GM12878 (cell line): Measurements from ENCODE around the gene IFT52. TPM values are rescaled to one million over a fixed set of nuclear protein-coding genes. Genes with fewer than 3 reads are reported as not detected.

Source experiments
- ATAC-seq: fragments of 200-7000 bp; cut with Tn5 transposase; 3 replicates; pipeline ENCODE4 v1.9.1; 2020; ENCODE audit warnings: mild to moderate bottlenecking, moderate library complexity
- BruUV-seq: library from RNA; stranded (reverse); fragments of 400-500 nt; replicated peaks from 2 replicates; lab custom pipeline; 2021; lab: Mats Ljungman, UMichigan
- CTCF ChIA-PET: fragments of 300-600 bp; sonication (Branson Sonifier 250); formaldehyde crosslinking; extraction: SDS; loops from one replicate; lab custom pipeline; 2021; ENCODE audit warnings: inconsistent platforms; lab: Yijun Ruan, JAX
- POLR2A ChIA-PET: fragments of 350-600 bp; formaldehyde crosslinking; extraction: SDS; loops from one replicate; lab custom pipeline; 2021; ENCODE audit warnings: inconsistent platforms; lab: Charles Lee
- RAD21 ChIA-PET: fragments of 300-600 bp; sonication (Branson Sonifier 250); formaldehyde crosslinking; loops from one replicate; lab custom pipeline; 2023; ENCODE audit warnings: antibody characterized with exemption; ENCODE audit not compliant: unreplicated experiment; lab: Charles Lee
- SMC1A ChIA-PET: fragments of 300-600 bp; sonication (Branson Sonifier 250); formaldehyde crosslinking; loops from one replicate; lab custom pipeline; 2023; ENCODE audit not compliant: unreplicated experiment, uncharacterized antibody; lab: Charles Lee
- DNase-seq: peaks from one replicate; pipeline ENCODE4 v3.0.0-alpha.2; 2011; ENCODE audit warnings: low read depth, low spot score
- FAIRE-seq: peaks from 3 replicates; lab custom pipeline; 2011; peaks lifted over from hg19 to GRCh38; lab: Jason Lieb, UNC
- H2AFZ ChIP-seq: 2 replicates; pipeline ENCODE4 v1.6.0; 2011; ENCODE audit warnings: low read depth, low read length, control low read depth; ENCODE audit not compliant: control insufficient read depth
- H3K27ac ChIP-seq: 2 replicates; pipeline ENCODE4 v1.5.1; 2011; ENCODE audit warnings: control low read depth; ENCODE audit not compliant: control insufficient read depth, insufficient read depth
- H3K27me3 ChIP-seq, 2 experiments: replicated peaks in 1 of 2; 2 replicates each; pipeline versions ENCODE4 v1.6.0 to v1.6.1; 2011; ENCODE audit warnings: low read length in 1 of 2; ENCODE audit not compliant: control insufficient read depth in 2 of 2, insufficient read depth in 2 of 2
- H3K36me3 ChIP-seq, 2 experiments: 2 replicates each; pipeline ENCODE4 v1.5.1; 2011; ENCODE audit warnings: low read length in 1 of 2; ENCODE audit not compliant: control insufficient read depth in 2 of 2, insufficient read depth in 2 of 2
- H3K4me1 ChIP-seq: 2 replicates; pipeline ENCODE4 v1.6.1; 2011; ENCODE audit warnings: mild to moderate bottlenecking, low read length, moderate library complexity, mixed read lengths; ENCODE audit not compliant: control insufficient read depth, insufficient read depth
- H3K4me2 ChIP-seq: 2 replicates; pipeline ENCODE4 v1.6.0; 2011; ENCODE audit warnings: control low read depth; ENCODE audit not compliant: control insufficient read depth, insufficient read depth
- H3K4me3 ChIP-seq: fragments of 200-600 bp; sonication (generic); 2 replicates; pipeline ENCODE4 v1.5.1; 2016
- H3K79me2 ChIP-seq: 2 replicates; pipeline ENCODE4 v1.6.0; 2011; ENCODE audit warnings: low read length; ENCODE audit not compliant: control insufficient read depth, insufficient read depth
- H3K9ac ChIP-seq: 2 replicates; pipeline ENCODE4 v1.8.0; 2011; ENCODE audit warnings: low read length, control low read depth, mixed read lengths; ENCODE audit not compliant: control insufficient read depth, insufficient read depth
- H3K9me3 ChIP-seq: replicated peaks from 3 replicates; pipeline ENCODE4 v1.5.1; 2011; ENCODE audit warnings: mild to moderate bottlenecking, low read length; ENCODE audit not compliant: control insufficient read depth, insufficient read depth
- H4K20me1 ChIP-seq: 2 replicates; pipeline ENCODE4 v1.6.0; 2011; ENCODE audit not compliant: control insufficient read depth, insufficient read depth
- GABPA ChIP-seq: IDR thresholded peaks from 2 replicates; pipeline ENCODE4 v1.6.1; 2014; ENCODE audit warnings: antibody characterized with exemption, low read depth, mild to moderate bottlenecking, inconsistent platforms
- KDM1A ChIP-seq: fragments of 200-600 bp; sonication (generic); IDR thresholded peaks from 2 replicates; pipeline ENCODE4 v1.6.1; 2016; ENCODE audit warnings: borderline replicate concordance
- MTA2 ChIP-seq: fragments of 450-650 bp; IDR thresholded peaks from 2 replicates; pipeline ENCODE4 v1.6.1; 2016; ENCODE audit warnings: low read depth, mild to moderate bottlenecking, moderate library complexity
- NFYA ChIP-seq: IDR thresholded peaks from 2 replicates; pipeline ENCODE4 v1.6.1; 2011; ENCODE audit warnings: low read depth, mild to moderate bottlenecking, low read length, improper control_type of control experiment, borderline replicate concordance
- PAX8 ChIP-seq: fragments of 450-650 bp; IDR thresholded peaks from 2 replicates; pipeline ENCODE4 v1.6.1; 2017; ENCODE audit warnings: mild to moderate bottlenecking, moderate library complexity
- RB1 ChIP-seq: fragments of 450-650 bp; formaldehyde crosslinking; IDR thresholded peaks from 2 replicates; pipeline ENCODE4 v1.6.1; 2017; ENCODE audit warnings: mild to moderate bottlenecking, borderline replicate concordance
- RBBP5 ChIP-seq: fragments of 200-600 bp; sonication (generic); conservative IDR thresholded peaks from 2 replicates; pipeline ENCODE4 v1.6.1; 2016
- TARDBP ChIP-seq: IDR thresholded peaks from 2 replicates; pipeline ENCODE4 v1.6.1; 2016; ENCODE audit warnings: borderline replicate concordance
- WGBS: methylation state at CpG from one replicate; pipeline ENCODE4 v1.1.6; 2016; ENCODE audit warnings: low lambda C conversion rate; ENCODE audit not compliant: insufficient replicate concordance, insufficient coverage; ENCODE audit errors: missing lambda C conversion rate; 5-methylcytosine and 5-hydroxymethylcytosine counted together
- in situ Hi-C: fragments of 300-500 bp; cut with MboI; formaldehyde crosslinking; loops from 9 replicates; pipeline ENCODE4 v1.14.3; 2018; ENCODE audit warnings: mixed read lengths
- intact Hi-C: fragments of 100-400 bp; cut with micrococcal nuclease; formaldehyde crosslinking; loops from one replicate; pipeline ENCODE4 v1.14.2; 2022; ENCODE audit not compliant: unreplicated experiment
- polyA plus RNA-seq, 11 experiments: library from polyadenylated mRNA; depleted of rRNA in 4 of 11; unstranded in 6 of 11; stranded (reverse) in 5 of 11; fragments of >200 nt; fragmentation: Nextera tagmentation in 4 of 11; fragmentation: Illumina TruSeq in 1 of 11; extraction: Ambion mirVana in 4 of 11; extraction: Trizol in 1 of 11; gene quantifications; 1 replicate in 1 of 11; 2 replicates in 10 of 11; pipeline versions ENCODE4 v1.2.1 to v1.2.3, GENCODE V29; 2011 to 2016; ENCODE audit warnings: inconsistent platforms in 2 of 11, missing spikeins in 2 of 11, low read depth in 1 of 11
- total RNA-seq, 4 experiments: library from RNA; depleted of rRNA in 3 of 4; stranded (reverse); fragments of >200 nt in 3 of 4; fragmentation: Illumina TruSeq in 1 of 4; extraction: Trizol in 1 of 4; gene quantifications; 2 replicates each; pipeline versions ENCODE4 v1.2.1 to v1.2.3, GENCODE V29; 2013 to 2021
- TF ChIP-seq, protein P1 (sequence below): IDR thresholded peaks from 2 replicates; pipeline ENCODE4 v1.6.1; 2012; ENCODE audit warnings: low read depth, low read length, improper control_type of control experiment
- TF ChIP-seq, protein P2 (sequence below): IDR thresholded peaks from 2 replicates; pipeline ENCODE4 v1.6.1; 2011; ENCODE audit warnings: borderline replicate concordance, low read depth, mild to moderate bottlenecking, moderate library complexity, low read length; ENCODE audit not compliant: insufficient read depth, poor library complexity, severe bottlenecking
- TF ChIP-seq, protein P3 (sequence below): fragments of 450-650 bp; IDR thresholded peaks from 2 replicates; pipeline ENCODE4 v1.6.1; 2017; ENCODE audit warnings: mild to moderate bottlenecking, moderate library complexity
- TF ChIP-seq, protein P4 (sequence below): fragments of 450-650 bp; IDR thresholded peaks from 2 replicates; pipeline ENCODE4 v1.6.1; 2017; ENCODE audit warnings: mild to moderate bottlenecking

IFT52 gene
- total and polyA plus RNA-seq, 10 of the 15 experiments (the other 5 are each of a cell fraction or from before 2014, with no cell fraction given) = 18.1 to 30.5 (median 26.0) TPM

DNA sequence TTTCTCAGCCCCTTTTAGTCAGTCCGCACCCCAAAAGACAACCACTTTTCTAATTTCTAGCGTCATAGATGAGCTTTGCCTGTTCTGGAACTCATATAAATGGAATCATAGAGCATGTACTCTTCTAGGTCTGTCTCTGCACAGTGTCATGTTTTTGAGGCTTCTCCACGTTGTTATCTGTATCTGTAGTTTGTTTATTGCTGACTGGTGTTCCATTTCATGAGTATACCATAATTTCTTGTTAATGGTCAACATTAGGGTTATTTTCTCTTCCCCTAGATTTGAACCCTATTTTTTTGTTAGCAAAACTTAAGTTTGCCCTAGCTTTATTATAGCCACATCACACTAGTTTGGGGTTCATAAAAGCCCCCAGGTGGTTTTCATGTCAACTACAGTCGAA is 48.1 kb upstream of the IFT52 start (continued):
- TF ChIP-seq, protein P1, sequence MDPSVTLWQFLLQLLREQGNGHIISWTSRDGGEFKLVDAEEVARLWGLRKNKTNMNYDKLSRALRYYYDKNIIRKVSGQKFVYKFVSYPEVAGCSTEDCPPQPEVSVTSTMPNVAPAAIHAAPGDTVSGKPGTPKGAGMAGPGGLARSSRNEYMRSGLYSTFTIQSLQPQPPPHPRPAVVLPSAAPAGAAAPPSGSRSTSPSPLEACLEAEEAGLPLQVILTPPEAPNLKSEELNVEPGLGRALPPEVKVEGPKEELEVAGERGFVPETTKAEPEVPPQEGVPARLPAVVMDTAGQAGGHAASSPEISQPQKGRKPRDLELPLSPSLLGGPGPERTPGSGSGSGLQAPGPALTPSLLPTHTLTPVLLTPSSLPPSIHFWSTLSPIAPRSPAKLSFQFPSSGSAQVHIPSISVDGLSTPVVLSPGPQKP = no peak
- TF ChIP-seq TARDBP (no peak), NFYA (no peak), RB1 (no peak)
- TF ChIP-seq, protein P2, sequence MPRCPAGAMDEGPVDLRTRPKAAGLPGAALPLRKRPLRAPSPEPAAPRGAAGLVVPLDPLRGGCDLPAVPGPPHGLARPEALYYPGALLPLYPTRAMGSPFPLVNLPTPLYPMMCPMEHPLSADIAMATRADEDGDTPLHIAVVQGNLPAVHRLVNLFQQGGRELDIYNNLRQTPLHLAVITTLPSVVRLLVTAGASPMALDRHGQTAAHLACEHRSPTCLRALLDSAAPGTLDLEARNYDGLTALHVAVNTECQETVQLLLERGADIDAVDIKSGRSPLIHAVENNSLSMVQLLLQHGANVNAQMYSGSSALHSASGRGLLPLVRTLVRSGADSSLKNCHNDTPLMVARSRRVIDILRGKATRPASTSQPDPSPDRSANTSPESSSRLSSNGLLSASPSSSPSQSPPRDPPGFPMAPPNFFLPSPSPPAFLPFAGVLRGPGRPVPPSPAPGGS = no peak

DNA sequence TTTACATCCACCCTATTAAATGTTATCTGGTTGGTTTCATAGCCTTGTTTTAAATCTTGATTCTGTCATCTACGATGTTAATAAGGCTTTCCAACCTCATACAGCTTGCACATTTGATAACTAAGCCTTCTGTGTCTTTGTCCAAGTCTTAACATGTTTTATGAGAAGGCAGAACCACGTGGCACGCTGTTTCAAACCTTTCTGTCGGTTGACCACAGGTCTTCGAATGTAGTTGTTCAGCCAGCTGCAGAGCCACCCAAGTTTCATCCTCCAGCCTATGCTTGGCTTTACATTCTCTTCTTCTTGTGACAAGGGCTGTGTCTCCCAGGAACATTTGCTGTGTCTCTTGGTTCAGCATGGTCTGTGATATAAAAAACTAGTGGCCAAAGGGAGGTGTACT is 47.6 kb upstream of the IFT52 start:
- no peaks in the 10 kb centered on the region for H4K20me1 ChIP-seq
- H3K36me3 ChIP-seq = no peaks in the 10 kb centered on the region; a peak in 1 of 4 replicates
- no peak overlapping the region for H3K9ac ChIP-seq
- BruUV-seq = no TSS peak
- no peak for FAIRE-seq
- no peak overlapping the region for H3K27ac ChIP-seq
- POLR2A ChIA-PET = no interaction called here
- no peak overlapping the region for H3K4me2 ChIP-seq
- no peak for TF ChIP-seq KDM1A
- TF ChIP-seq, protein P3, sequence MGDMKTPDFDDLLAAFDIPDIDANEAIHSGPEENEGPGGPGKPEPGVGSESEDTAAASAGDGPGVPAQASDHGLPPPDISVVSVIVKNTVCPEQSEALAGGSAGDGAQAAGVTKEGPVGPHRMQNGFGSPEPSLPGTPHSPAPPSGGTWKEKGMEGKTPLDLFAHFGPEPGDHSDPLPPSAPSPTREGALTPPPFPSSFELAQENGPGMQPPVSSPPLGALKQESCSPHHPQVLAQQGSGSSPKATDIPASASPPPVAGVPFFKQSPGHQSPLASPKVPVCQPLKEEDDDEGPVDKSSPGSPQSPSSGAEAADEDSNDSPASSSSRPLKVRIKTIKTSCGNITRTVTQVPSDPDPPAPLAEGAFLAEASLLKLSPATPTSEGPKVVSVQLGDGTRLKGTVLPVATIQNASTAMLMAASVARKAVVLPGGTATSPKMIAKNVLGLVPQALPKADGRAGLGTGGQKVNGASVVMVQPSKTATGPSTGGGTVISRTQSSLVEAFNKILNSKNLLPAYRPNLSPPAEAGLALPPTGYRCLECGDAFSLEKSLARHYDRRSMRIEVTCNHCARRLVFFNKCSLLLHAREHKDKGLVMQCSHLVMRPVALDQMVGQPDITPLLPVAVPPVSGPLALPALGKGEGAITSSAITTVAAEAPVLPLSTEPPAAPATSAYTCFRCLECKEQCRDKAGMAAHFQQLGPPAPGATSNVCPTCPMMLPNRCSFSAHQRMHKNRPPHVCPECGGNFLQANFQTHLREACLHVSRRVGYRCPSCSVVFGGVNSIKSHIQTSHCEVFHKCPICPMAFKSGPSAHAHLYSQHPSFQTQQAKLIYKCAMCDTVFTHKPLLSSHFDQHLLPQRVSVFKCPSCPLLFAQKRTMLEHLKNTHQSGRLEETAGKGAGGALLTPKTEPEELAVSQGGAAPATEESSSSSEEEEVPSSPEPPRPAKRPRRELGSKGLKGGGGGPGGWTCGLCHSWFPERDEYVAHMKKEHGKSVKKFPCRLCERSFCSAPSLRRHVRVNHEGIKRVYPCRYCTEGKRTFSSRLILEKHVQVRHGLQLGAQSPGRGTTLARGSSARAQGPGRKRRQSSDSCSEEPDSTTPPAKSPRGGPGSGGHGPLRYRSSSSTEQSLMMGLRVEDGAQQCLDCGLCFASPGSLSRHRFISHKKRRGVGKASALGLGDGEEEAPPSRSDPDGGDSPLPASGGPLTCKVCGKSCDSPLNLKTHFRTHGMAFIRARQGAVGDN = no peak
- TF ChIP-seq, protein P4, sequence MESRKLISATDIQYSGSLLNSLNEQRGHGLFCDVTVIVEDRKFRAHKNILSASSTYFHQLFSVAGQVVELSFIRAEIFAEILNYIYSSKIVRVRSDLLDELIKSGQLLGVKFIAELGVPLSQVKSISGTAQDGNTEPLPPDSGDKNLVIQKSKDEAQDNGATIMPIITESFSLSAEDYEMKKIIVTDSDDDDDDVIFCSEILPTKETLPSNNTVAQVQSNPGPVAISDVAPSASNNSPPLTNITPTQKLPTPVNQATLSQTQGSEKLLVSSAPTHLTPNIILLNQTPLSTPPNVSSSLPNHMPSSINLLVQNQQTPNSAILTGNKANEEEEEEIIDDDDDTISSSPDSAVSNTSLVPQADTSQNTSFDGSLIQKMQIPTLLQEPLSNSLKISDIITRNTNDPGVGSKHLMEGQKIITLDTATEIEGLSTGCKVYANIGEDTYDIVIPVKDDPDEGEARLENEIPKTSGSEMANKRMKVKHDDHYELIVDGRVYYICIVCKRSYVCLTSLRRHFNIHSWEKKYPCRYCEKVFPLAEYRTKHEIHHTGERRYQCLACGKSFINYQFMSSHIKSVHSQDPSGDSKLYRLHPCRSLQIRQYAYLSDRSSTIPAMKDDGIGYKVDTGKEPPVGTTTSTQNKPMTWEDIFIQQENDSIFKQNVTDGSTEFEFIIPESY = no peak
- no peak for TF ChIP-seq PAX8
- no peak for TF ChIP-seq MTA2
- no peak for TF ChIP-seq RBBP5
- TF ChIP-seq GABPA = no peak
- TF ChIP-seq, all 136 proteins: peak for 0
- Histone ChIP-seq H3K4me1 (no peaks in the 10 kb centered on the region), H2AFZ (no peak overlapping the region), H3K79me2 (no peaks in the 10 kb centered on the region), H3K9me3 (no peaks in the 10 kb centered on the region), H3K27me3 (no peaks in the 10 kb centered on the region; a peak in 1 of 4 replicates), H3K4me3 (no peak overlapping the region)
- in situ Hi-C loops = no loop called here
- ATAC-seq (no peak), DNase-seq (no peak)
- 56% methylated on average over 5 of the region's 5 CpGs for WGBS
- ChIA-PET CTCF (interaction anchor here (0.7 kb wide), 1 partner anchor 26 kb away, joined by 5 read pairs; no protein-coding TSS in a partner anchor), RAD21 (no interaction called here), SMC1A (interaction anchor here (1.9 kb wide), 1 partner anchor 149 kb away, joined by 5 read pairs; no protein-coding TSS in a partner anchor)
- intact Hi-C loops = no loop called here
